Myocyte (in vitro differentiated cells): ENCODE data around the gene BAG2. TPM values are rescaled to one million over a fixed set of nuclear protein-coding genes. Genes with fewer than 3 reads are reported as not detected.

Experiments
- DNase-seq: peaks from one replicate; pipeline ENCODE4 v3.0.0-alpha.2; 2012; ENCODE audit warnings: low read depth
- polyA plus RNA-seq: library from polyadenylated mRNA; unstranded; fragments of >200 nt; gene quantifications from one replicate; pipeline ENCODE4 v1.2.1, GENCODE V29; 2012; ENCODE audit warnings: missing spikeins
- total RNA-seq: library from RNA; depleted of rRNA; stranded (reverse); fragments of >200 nt; gene quantifications from 2 replicates; pipeline ENCODE4 v1.2.3, GENCODE V29; 2014

The BAG2 gene
- total RNA-seq: 39.5 and 50.5 TPM in 2 replicates
- polyA plus RNA-seq: 7.4 TPM

DNA sequence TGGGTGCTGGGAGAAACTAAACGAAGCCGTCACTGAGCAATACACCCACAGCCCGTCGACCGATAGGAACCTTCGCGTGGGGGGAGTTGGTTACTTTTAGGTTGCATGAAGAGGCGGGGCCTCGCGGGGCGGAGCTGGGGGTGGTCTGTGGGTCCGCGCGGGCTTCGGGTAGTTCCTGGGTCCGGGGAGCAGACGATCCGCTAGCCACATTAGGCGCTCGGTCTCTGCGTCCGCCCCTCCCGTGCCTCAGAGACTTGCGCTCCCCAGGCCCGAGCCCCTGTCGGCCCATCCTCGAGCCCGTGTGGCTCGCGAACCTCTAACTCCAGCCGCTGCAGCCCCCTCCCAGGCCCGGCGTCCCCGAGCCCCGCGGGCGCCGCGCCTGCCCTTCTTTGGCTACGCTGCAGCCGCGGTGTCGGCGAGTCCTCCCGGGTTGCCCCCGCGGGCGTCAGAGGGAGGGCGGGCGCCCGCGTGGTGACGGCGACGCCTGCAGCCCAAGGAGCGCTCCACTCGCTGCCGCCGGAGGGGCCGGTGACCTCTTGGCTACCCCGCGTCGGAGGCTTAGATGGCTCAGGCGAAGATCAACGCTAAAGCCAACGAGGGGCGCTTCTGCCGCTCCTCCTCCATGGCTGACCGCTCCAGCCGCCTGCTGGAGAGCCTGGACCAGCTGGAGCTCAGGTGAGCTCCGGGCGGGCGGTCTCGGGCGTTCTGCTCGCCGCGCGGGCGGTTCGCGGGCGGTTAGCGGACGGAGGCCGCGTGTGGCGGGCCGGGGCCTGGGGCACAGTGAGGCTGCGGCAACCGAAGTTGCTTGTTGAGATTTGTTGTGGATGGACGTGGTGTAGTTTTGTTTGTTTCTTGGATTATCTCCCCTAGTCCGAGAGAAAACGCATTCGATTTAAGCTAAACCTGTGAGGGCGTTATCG lies at the start of gene BAG2:
BAG2 (plus strand) TSS at position 191 of the 920 bp plus-strand sequence; CDS start at position 563, 372 bp downstream.
- peak; percentile 95 for DNase-seq

- no peak for DNase-seq
These were observed 49.0 kb upstream of the BAG2 start for GRCh38 chr6:57123111-57123510.

DNA sequence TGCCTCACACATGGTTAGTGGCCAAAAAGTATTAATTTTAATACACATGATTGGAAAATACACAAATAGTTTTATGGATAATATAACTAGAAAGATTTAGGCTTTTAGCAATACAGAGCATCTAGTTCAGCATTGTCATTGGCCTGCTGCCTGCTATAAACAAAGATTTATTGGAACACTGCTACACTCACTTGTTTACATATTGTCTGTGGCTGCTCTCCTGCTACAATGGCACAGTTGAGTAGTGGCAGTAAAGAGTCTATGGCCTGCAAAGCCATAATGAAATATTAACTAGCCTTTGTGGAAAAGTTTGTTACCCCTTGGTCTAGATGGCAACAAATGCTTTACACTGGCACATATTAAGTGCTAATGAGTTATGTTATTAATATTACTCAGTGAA lies 44.4 kb upstream of the BAG2 start:
- no peak for DNase-seq

DNA sequence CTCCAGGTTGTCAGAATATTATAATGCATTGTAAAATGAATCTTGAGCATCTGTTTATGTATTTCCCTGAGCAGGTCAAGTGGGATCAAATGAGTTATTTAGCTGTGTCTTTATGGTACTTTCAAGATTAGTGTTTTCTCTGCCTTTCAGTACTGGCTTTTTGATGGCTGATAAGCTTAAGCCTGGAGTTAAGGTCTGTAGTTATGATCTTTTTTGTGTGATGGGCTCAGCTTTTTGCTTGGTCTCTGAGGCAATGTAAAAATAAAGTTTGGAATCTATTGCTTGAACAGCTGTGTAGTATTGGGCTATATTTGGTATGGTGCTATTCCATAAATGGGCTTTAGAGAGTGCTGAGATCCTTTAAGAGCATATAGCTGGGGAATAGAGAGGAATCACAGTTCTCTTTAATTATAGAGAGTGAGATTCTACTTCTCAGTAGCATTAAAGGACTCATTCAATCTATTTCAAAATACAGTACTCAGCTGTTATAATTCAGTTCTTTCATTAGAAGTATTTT lies 41.4 kb upstream of the BAG2 start:
- DNase-seq: peak; percentile 38

GRCh38 chr6:57134954-57135353 lies 37.2 kb upstream of the BAG2 start:
- no peak for DNase-seq

DNA sequence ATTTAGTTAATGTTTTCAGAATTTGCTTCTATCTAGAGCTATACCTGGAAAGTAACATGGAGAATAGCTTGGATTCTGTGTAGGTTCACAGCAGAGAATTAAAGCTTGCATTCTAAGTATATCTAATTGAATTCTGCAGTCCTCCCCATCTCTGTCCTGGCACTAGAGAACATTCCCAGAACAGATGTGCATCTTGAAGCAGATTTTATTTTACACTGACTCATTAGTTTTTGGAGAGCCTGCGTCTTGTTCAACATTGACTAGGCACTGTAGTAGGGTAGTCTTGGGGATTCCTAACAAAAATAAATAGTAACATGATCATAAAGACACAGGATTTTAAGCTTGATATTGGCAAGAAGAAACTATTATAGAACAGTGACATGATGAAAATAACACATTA lies 36.2 kb upstream of the BAG2 start:
- DNase-seq: peak; percentile 19

DNA sequence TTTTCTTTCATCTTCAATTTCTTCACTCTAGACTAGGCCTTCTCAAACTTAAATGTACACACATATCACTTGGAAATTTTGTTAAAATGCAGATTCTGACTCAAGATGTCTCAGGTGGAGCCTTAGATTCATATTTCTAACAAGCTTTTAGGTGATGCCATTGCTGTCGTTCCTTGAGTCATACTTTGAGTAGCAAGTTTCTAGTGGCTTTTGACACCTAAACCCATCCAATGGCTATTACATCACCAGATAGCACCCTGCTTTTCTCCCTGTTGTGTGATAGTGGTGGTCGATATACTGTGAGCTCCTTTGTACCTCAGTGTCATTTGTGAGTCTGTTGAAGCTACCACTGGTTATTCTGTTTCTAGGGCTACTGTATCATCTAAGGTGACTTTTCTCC lies 34.8 kb upstream of the BAG2 start:
- no peak for DNase-seq

DNA sequence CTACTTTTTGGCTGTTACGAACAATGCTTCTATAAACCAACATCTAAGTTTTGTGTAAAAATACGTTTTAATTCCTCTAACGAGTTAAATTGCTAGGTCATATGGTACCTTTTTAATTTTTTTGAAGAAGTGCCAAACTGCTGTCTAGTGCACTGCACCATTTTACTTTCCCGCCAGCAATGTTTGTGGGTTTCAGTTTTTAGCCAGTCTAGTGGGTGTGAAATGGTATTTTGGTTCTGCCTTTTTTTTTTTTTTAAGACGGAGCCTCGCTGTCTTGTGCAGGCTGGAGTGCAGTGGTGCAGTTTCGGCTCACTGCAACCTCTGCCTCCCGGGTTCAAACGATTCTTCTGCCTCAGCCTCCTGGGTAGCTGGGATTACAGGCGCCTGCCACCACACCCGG lies 34.1 kb upstream of the BAG2 start:
- no peak for DNase-seq

GRCh38 chr6:57141451-57142177 lies 30.5 kb upstream of the BAG2 start:
- DNase-seq: no peak

GRCh38 chr6:57142178-57142525 lies 30.0 kb upstream of the BAG2 start:
- no peak for DNase-seq

DNA sequence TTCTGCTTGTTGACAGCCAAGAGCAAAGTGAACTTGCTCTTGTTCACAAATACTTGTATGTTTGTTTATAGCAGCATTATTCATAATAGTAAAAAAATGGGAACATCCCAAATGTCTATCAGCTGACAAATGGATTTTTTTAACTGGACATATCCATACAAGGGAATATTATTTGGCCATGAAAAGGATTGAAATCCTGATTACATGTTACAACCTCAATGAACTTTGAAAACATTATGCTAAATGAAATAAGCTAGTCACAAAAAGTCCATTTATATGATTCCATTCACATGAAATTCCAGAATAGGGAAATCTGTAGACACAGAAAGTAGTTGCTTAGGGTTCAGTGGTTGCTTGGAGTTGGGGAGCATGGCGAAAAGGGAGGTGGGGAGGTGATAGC lies 28.4 kb upstream of the BAG2 start:
- DNase-seq: no peak

DNA sequence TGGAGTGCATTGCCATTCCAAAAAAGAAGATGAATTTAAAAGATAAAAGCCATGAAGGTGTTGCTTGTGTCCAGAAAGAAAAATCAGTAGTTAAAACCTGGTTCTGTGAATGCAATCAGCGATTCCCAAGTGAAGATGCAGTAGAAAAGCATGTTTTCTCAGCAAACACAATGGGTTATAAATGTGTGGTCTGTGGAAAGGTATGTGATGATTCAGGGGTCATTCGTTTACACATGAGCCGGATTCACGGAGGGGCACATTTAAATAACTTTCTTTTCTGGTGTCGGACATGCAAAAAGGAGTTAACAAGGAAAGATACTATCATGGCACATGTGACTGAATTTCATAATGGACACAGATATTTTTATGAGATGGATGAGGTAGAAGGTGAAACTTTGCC lies 24.7 kb upstream of the BAG2 start:
- DNase-seq: no peak

- DNase-seq: no peak
These were observed 23.9 kb upstream of the BAG2 start for GRCh38 chr6:57147955-57148858.

DNA sequence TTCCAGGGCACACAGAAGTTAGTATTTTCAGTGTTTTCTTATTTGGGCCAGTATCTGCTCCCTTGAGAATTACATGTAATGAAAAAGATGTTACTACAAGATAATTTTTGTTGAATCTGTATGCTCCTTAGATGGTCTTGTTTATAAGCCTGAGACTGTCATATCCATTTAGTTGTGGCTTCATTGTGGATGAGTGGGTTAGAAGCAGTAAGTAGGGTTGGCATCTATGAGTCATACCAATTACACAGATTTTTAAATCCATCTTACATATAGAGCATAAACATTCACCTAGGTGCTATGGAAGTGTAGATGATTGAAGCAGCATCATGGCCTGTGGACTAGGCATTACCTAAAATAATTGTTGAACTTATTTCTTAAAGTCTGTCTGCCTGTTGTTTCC lies 13.5 kb upstream of the BAG2 start:
- DNase-seq: no peak

GRCh38 chr6:57159127-57159526 lies 13.0 kb upstream of the BAG2 start:
- DNase-seq: no peak

- DNase-seq: no peak
These were observed 10.1 kb upstream of the BAG2 start for GRCh38 chr6:57162028-57162427.

GRCh38 chr6:57162516-57162915 lies 9.6 kb upstream of the BAG2 start:
- no peak for DNase-seq

DNA sequence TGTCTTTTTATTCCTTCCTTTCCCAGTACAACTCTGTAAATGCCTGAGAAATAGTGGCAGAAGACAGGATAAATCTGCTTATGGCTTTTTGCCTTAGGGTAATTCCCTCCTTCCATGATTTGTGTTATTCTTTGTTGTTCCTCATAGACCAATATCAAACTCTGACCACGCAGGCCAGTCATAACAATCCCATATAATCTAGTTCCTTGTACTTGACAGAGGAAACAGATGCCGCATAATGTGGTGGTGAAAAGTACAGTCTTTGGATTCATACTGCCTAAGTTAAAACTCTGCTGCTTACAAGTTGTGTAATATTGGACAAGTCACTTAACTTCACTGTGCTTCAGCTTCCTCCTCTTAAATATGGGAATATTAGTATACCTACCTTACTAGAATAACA lies 8.2 kb upstream of the BAG2 start:
- no peak for DNase-seq

DNA sequence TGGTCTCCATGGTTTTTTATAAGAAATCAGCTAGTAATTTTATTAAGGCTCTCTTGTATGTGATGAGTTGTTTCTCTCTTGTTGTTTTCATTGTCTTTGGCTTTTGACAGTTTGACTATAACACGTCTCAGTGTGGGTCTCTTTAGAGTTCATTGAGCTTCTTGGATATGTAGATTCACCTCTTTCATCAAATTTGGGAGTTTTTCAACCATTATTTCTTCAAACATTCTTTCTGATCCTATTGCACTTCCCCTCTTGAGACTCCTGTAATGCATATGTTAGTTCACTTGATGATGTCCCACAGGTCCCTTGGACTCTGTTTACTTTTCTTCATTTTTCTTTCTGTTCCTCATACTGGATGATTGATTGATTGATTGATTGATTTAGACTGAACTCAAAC lies 7.0 kb upstream of the BAG2 start:
- DNase-seq: no peak

- peak; percentile 53 for DNase-seq
These were observed 1.1 kb downstream of the BAG2 start for GRCh38 chr6:57173056-57173885.
